ENCODE results near the gene CD9. TPM values are rescaled to one million over a fixed set of nuclear protein-coding genes. Genes with fewer than 3 reads are reported as not detected.

CD9 gene
- total and polyA plus RNA-seq, 12 donors, result 14.9 to 461 (median 276) TPM

- DNase-seq, result peak in 1 of 7 donors; percentile 74
- peaks cover 0 to 8% of the 10 kb centered on the region in 2 donors for H3K4me1 ChIP-seq (replicated peaks in 1 of 2)
- TF ChIP-seq CTCF (IDR thresholded peaks at IDR 0.05), result no peak
- intact Hi-C loops (cut with DNase I), result loop anchor here (2.0 to 5.0 kb wide), 2 partner anchors 91 to 132 kb away; no protein-coding TSS in a partner anchor
- H3K27ac ChIP-seq, result no peak overlapping the region
- H3K36me3 ChIP-seq (replicated peaks in 1 of 2), result no peaks in the 10 kb centered on the region
- H3K27me3 ChIP-seq, result no peaks in the 10 kb centered on the region
- no peaks in the 10 kb centered on the region for H3K9me3 ChIP-seq (replicated peaks in 1 of 3)
- H3K4me3 ChIP-seq, result no peak overlapping the region
- 80 to 86% (median 82%) methylated on average over 19 of the region's 19 CpGs for WGBS, 4 donors
These were observed 6.1 kb upstream of the CD9 start for GRCh38 chr12:6193853-6194815.

- DNase-seq, result peak; percentile 84 to 96 (median 91)
- Histone ChIP-seq H3K36me3 (replicated peaks in 1 of 2) (no peaks in the 10 kb centered on the region), H3K4me3 (no peak overlapping the region), H3K9me3 (replicated peaks in 1 of 3) (no peaks in the 10 kb centered on the region), H3K4me1 (replicated peaks in 1 of 2) (peaks cover 0 to 18% of the 10 kb centered on the region in 2 donors), H3K27ac (peak overlapping the region in 3 of 5 donors; percentile 2 to 64 (median 47)), H3K27me3 (no peaks in the 10 kb centered on the region)
- TF ChIP-seq POLR2A (IDR thresholded peaks at IDR 0.05), result no peak
- peak; percentile 87 to 98 (median 96) for TF ChIP-seq CTCF (IDR thresholded peaks at IDR 0.05)
- intact Hi-C loops (cut with DNase I), result loop anchor here in 1 of 2 donors (2.0 to 5.0 kb wide), 2 partner anchors 36 to 89 kb away; no protein-coding TSS in a partner anchor
- WGBS, 4 donors, result 40 to 54% (median 44%) methylated on average over 8 to 10 of the region's 10 CpGs
These were observed 4.3 kb upstream of the CD9 start for GRCh38 chr12:6195665-6196535.

GRCh38 chr12:6198051-6198450, 2.1 kb upstream of the CD9 start:
- H3K9me3 ChIP-seq (replicated peaks in 1 of 3), result no peaks in the 10 kb centered on the region
- DNase-seq, result no peak
- intact Hi-C loops (cut with DNase I), result loop anchor here (2.0 to 5.0 kb wide), 2 partner anchors 34 to 81 kb away; no protein-coding TSS in a partner anchor
- H3K27me3 ChIP-seq, result no peaks in the 10 kb centered on the region
- peak overlapping the region in 1 of 5 donors; percentile 13 for H3K27ac ChIP-seq
- H3K4me1 ChIP-seq (replicated peaks in 1 of 2), result peaks cover 16 to 35% of the 10 kb centered on the region in 2 donors
- 76 to 88% (median 78%) methylated on average over 7 of the region's 7 CpGs for WGBS, 4 donors
- H3K36me3 ChIP-seq (replicated peaks in 1 of 2), result no peaks in the 10 kb centered on the region
- no peak for TF ChIP-seq POLR2A (IDR thresholded peaks at IDR 0.05)
- no peak for TF ChIP-seq CTCF (IDR thresholded peaks at IDR 0.05)
- no peak overlapping the region for H3K4me3 ChIP-seq
